Endothelial cell of umbilical vein (primary cell): Measurements from ENCODE around the gene PLEKHD1. TPM values are rescaled to one million over a fixed set of nuclear protein-coding genes. Genes with fewer than 3 reads are reported as not detected.
A peak's percentile ranks its signal among the peaks of the same experiment; 100 is the strongest.

Source experiments
- BruUV-seq: library from RNA; stranded (reverse); fragments of 400-500 nt; replicated peaks from 2 replicates; lab custom pipeline; 2021; lab: Mats Ljungman, UMichigan
- CTCF ChIA-PET: fragments of 300-600, 350-600 bp; sonication (Branson Sonifier 250); formaldehyde crosslinking; loops from one replicate; lab custom pipeline; 2021; ENCODE audit warnings: antibody characterized with exemption, inconsistent platforms; lab: Charles Lee
- POLR2A ChIA-PET: fragments of 300-600, 350-600 bp; sonication (Branson Sonifier 250); formaldehyde crosslinking; loops from one replicate; lab custom pipeline; 2021; ENCODE audit warnings: antibody characterized with exemption, inconsistent platforms; lab: Charles Lee
- DNase-seq: peaks from one replicate; pipeline ENCODE4 v3.0.0-alpha.2; 2011; ENCODE audit warnings: low read depth, low spot score
- FAIRE-seq: peaks from 2 replicates; lab custom pipeline; 2011; peaks lifted over from hg19 to GRCh38; lab: Jason Lieb, UNC
- H2AFZ ChIP-seq: 2 replicates; pipeline ENCODE4 v1.6.0; 2012; ENCODE audit warnings: low read depth, low read length, control low read depth, inconsistent platforms
- H3K27ac ChIP-seq: 2 replicates; pipeline ENCODE4 v1.5.1; 2011; ENCODE audit warnings: low read depth, mild to moderate bottlenecking, control low read depth, low read length, moderate library complexity; ENCODE audit not compliant: insufficient read depth
- H3K27me3 ChIP-seq, 2 experiments: 2 replicates each; pipeline versions ENCODE4 v1.6.0 to v1.6.1; 2011; ENCODE audit warnings: low read length in 2 of 2, mixed read lengths in 1 of 2; ENCODE audit not compliant: control insufficient read depth in 2 of 2, insufficient read depth in 2 of 2
- H3K36me3 ChIP-seq, 2 experiments: 2 replicates in 1 of 2; 3 replicates in 1 of 2; pipeline ENCODE4 v1.5.1; 2011; ENCODE audit warnings: low read length in 2 of 2, mild to moderate bottlenecking in 1 of 2, moderate library complexity in 1 of 2; ENCODE audit not compliant: control insufficient read depth in 2 of 2, insufficient read depth in 2 of 2; ENCODE audit errors: extremely low read depth in 1 of 2
- H3K4me1 ChIP-seq: 3 replicates; pipeline ENCODE4 v1.5.1; 2011; ENCODE audit warnings: mild to moderate bottlenecking, low read length; ENCODE audit not compliant: control insufficient read depth, insufficient read depth; ENCODE audit errors: extremely low read depth
- H3K4me2 ChIP-seq: 2 replicates; pipeline ENCODE4 v1.6.1; 2011; ENCODE audit warnings: low read length, control low read depth, mixed read lengths; ENCODE audit not compliant: insufficient read depth
- H3K4me3 ChIP-seq, 3 experiments: fragments of 200-600 bp in 1 of 3; sonication (generic), shearing (Covaris generic) in 1 of 3; replicated peaks in 1 of 3; 2 replicates each; pipeline ENCODE4 v1.5.1; 2011 to 2016; ENCODE audit warnings: control low read depth in 3 of 3, low read length in 3 of 3, mild to moderate bottlenecking in 2 of 3, inconsistent platforms in 1 of 3, low read depth in 1 of 3, moderate library complexity in 1 of 3; ENCODE audit not compliant: insufficient read depth in 1 of 3
- H3K79me2 ChIP-seq: 2 replicates; pipeline ENCODE4 v1.6.0; 2012; ENCODE audit warnings: low read length, inconsistent platforms; ENCODE audit not compliant: control insufficient read depth, insufficient read depth
- H3K9ac ChIP-seq: replicated peaks from 2 replicates; pipeline ENCODE3; 2011; ENCODE audit warnings: low read length, control low read depth; ENCODE audit not compliant: insufficient read depth; ENCODE audit errors: extremely low read depth
- H3K9me1 ChIP-seq: replicated peaks from 3 replicates; pipeline ENCODE4 v1.6.0; 2011; ENCODE audit warnings: mild to moderate bottlenecking, low read length; ENCODE audit not compliant: control insufficient read depth, insufficient read depth; ENCODE audit errors: extremely low read depth
- H3K9me3 ChIP-seq: replicated peaks from 2 replicates; pipeline ENCODE4 v1.5.1; 2012; ENCODE audit warnings: low read length, inconsistent platforms; ENCODE audit not compliant: control insufficient read depth, insufficient read depth
- H4K20me1 ChIP-seq: replicated peaks from 2 replicates; pipeline ENCODE3; 2011; ENCODE audit warnings: mild to moderate bottlenecking, low read length; ENCODE audit not compliant: control insufficient read depth, insufficient read depth; ENCODE audit errors: extremely low read depth
- EZH2 ChIP-seq: IDR thresholded peaks from 2 replicates; pipeline ENCODE4 v1.6.1; 2012; ENCODE audit warnings: borderline replicate concordance, low read depth, mild to moderate bottlenecking, moderate library complexity, low read length, inconsistent platforms; ENCODE audit not compliant: severe bottlenecking
- FOS ChIP-seq: IDR thresholded peaks from 2 replicates; pipeline ENCODE4 v1.6.1; 2011; ENCODE audit warnings: mild to moderate bottlenecking, low read length, moderate library complexity, borderline replicate concordance; ENCODE audit not compliant: insufficient read depth
- GATA2 ChIP-seq: IDR thresholded peaks from 2 replicates; pipeline ENCODE4 v1.7.0; 2011; ENCODE audit warnings: low read depth, mild to moderate bottlenecking, moderate library complexity, mixed read lengths, low read length; ENCODE audit not compliant: insufficient read length, insufficient read depth
- JUN ChIP-seq: IDR thresholded peaks from 2 replicates; pipeline ENCODE4 v1.6.1; 2011; ENCODE audit warnings: borderline replicate concordance, low read depth; ENCODE audit not compliant: insufficient read length, insufficient read depth
- MYC ChIP-seq: IDR thresholded peaks from one replicate; pipeline ENCODE4 v1.6.1; 2011; ENCODE audit warnings: mild to moderate bottlenecking, low read depth, low read length
- POLR2A ChIP-seq: IDR thresholded peaks from 2 replicates; pipeline ENCODE4 v1.6.1; 2012; ENCODE audit warnings: low read depth, mild to moderate bottlenecking, control low read depth, low read length
- POLR2AphosphoS5 ChIP-seq: IDR thresholded peaks from 2 replicates; pipeline ENCODE4 v1.6.1; 2012; ENCODE audit warnings: low read depth, mild to moderate bottlenecking, control low read depth, low read length, moderate library complexity; ENCODE audit not compliant: insufficient read depth
- dilution Hi-C: fragments of 300-500 bp; cut with MboI; formaldehyde crosslinking; loops from one replicate; pipeline ENCODE4 v1.15.0; 2019; ENCODE audit warnings: low sequenced_read_pairs; ENCODE audit not compliant: extremely low pct_ligation_motif_present
- intact Hi-C: fragments of 100-400 bp; cut with micrococcal nuclease; formaldehyde crosslinking; loops from one replicate; pipeline ENCODE4 v1.10.0; 2022
- polyA plus RNA-seq, 4 experiments: library from polyadenylated mRNA; depleted of rRNA in 3 of 4; stranded (reverse) in 3 of 4; unstranded in 1 of 4; fragments of >200 nt; gene quantifications; 2 replicates each; pipeline versions ENCODE4 v1.2.1 to v1.2.3, GENCODE V29; 2011 to 2012; ENCODE audit warnings: missing spikeins in 1 of 4
- total RNA-seq: library from RNA; stranded (reverse); gene quantifications from 2 replicates; pipeline ENCODE4 v1.2.3, GENCODE V29; 2021
- TF ChIP-seq, protein P1 (sequence below), 2 donors: IDR thresholded peaks; 1 replicate in 1 of 2; 2 replicates in 1 of 2; pipeline ENCODE4 v1.5.1; 2011; ENCODE audit warnings: low read length in 2 of 2, mild to moderate bottlenecking in 2 of 2, moderate library complexity in 2 of 2, control low read depth in 1 of 2, inconsistent platforms in 1 of 2, low read depth in 1 of 2; ENCODE audit not compliant: insufficient read depth in 1 of 2; ENCODE audit errors: extremely low read depth in 1 of 2
- TF ChIP-seq, protein P2 (sequence below): IDR thresholded peaks from 2 replicates; pipeline ENCODE4 v1.6.1; 2011; ENCODE audit not compliant: insufficient read depth, insufficient read length

The PLEKHD1 gene
- total and polyA plus RNA-seq, 2 donors (not counting 3 experiments of a cell fraction or from before 2014, with no cell fraction given) = 0.01 TPM; not detected in 1

DNA sequence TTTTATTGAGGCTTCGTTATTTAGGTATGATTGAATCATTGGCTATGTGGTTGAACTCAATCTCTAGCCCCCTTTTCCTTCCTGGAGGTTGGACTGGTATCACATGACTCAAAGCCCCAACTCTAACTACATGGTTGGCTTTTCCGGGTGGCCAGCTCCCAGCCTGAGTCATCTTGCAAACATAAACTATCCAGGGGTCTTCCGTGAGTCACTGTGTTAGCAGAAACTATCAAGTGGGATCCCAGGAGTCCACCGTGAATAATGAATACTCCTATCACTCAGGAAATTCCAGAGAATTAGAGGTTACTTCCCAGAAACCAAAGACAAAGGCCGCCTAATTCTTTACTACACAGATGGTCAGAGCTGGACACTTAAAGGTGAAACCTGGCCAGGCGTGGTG is 19.7 kb upstream of the PLEKHD1 start:
- Histone ChIP-seq H3K9me3 (no peaks in the 10 kb centered on the region), H3K4me1 (peaks cover 17% of the 10 kb centered on the region), H3K4me2 (peak overlapping the region; percentile 88), H3K9me1 (no peaks in the 10 kb centered on the region), H3K36me3 (peaks cover 0 to 3% of the 10 kb centered on the region in 2 experiments), H3K27ac (peak overlapping the region; percentile 94), H3K79me2 (no peaks in the 10 kb centered on the region), H3K27me3 (no peaks in the 10 kb centered on the region), H3K4me3 (peak overlapping the region in 1 of 3 experiments; percentile 7), H2AFZ (peak overlapping the region; percentile 60), H4K20me1 (no peaks in the 10 kb centered on the region), H3K9ac (peak overlapping the region; percentile 58)
- DNase-seq (peak; percentile 94), FAIRE-seq (peak; percentile 99)
- dilution Hi-C loops (no loop called here), intact Hi-C loops (loop anchor here (5.0 to 10.0 kb wide), 3 partner anchors 203 to 980 kb away; partner anchors contain the start of genes DCAF5 and GALNT16)
- TF ChIP-seq POLR2A (no peak), MYC (no peak), POLR2AphosphoS5 (peak; percentile 73), JUN (peak; percentile 89), GATA2 (peak; percentile 59), EZH2 (no peak), FOS (peak; percentile 100)
- TF ChIP-seq, protein P1, sequence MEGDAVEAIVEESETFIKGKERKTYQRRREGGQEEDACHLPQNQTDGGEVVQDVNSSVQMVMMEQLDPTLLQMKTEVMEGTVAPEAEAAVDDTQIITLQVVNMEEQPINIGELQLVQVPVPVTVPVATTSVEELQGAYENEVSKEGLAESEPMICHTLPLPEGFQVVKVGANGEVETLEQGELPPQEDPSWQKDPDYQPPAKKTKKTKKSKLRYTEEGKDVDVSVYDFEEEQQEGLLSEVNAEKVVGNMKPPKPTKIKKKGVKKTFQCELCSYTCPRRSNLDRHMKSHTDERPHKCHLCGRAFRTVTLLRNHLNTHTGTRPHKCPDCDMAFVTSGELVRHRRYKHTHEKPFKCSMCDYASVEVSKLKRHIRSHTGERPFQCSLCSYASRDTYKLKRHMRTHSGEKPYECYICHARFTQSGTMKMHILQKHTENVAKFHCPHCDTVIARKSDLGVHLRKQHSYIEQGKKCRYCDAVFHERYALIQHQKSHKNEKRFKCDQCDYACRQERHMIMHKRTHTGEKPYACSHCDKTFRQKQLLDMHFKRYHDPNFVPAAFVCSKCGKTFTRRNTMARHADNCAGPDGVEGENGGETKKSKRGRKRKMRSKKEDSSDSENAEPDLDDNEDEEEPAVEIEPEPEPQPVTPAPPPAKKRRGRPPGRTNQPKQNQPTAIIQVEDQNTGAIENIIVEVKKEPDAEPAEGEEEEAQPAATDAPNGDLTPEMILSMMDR (IDR thresholded peaks at IDR 0.05; ENCODE audit: extremely low read depth in 1 of 2, insufficient read depth in 1 of 2, low read depth in 1 of 2, low read length in 2 of 2) = no peak
- TF ChIP-seq, protein P2, sequence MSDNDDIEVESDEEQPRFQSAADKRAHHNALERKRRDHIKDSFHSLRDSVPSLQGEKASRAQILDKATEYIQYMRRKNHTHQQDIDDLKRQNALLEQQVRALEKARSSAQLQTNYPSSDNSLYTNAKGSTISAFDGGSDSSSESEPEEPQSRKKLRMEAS = no peak
- BruUV-seq = no TSS peak
- POLR2A ChIA-PET = no interaction called here
- CTCF ChIA-PET = interaction anchor here (1.2 to 4.8 kb wide), 4 partner anchors 10 to 222 kb away, joined by 3 to 27 read pairs (median 12); no protein-coding TSS in a partner anchor
